GM19452 (cell line): ENCODE data around the gene PLEKHA1.

ENCODE experiments used
- ATAC-seq: cut with Tn5 transposase; IDR thresholded peaks from one replicate; pipeline ENCODE4 v1.9.1; 2021; ENCODE audit not compliant: unreplicated experiment

Gene PLEKHA1

DNA sequence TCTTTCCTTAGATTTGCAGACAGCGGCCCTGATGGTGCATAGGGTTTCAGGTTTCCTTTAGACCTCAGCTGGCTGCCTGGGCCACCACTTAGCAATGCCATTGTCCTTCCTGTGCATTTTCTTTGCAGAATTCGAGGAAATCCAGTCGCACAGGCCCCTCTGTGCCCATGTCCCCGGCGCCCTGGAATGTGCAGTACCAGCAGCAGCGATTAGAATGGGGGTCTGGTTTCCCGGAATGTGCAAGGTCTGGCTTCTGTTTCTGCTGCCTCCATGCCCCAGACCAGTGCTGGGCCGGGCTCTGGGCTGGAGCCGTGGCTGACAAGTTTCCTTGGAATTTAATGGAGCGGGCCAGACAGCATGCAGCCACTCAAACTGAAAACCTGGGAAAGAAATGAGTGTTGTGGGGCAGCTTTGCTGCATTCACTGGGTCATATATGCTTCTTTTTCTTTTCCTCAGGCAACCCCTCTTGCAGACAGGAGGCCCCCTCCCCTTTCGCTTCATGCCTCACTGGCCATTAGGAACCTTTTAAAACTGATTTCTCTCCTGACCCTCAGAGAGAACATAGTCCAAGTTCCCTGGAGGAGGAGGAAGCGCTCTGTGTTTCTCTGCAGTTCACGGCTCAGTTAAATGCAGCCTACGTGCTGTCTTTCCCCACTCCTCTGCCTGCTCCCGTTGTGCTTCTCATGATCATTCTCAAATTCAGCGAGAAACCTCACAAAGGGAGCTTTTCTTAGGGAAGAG lies 101.3 kb downstream of the PLEKHA1 start:
- ATAC-seq, result no peak

DNA sequence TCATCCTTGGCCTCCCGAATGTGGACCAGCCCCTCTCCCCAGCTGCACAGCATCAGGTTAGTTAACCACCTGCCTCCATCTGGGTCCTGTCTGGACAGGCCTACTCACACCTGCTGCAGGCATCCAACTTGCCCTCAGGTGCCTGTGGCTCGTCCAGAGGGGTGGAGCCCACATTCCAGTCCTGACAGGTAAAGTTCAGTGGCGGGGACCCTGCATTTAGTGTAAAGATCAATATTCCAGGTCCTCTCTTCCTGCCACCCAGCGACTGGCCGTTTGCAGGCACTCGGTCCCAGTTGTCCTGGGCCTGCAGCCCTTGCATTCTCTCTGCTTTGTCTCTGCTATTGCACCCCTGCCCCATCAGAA lies 101.8 kb downstream of the PLEKHA1 start:
- ATAC-seq, result no peak

DNA sequence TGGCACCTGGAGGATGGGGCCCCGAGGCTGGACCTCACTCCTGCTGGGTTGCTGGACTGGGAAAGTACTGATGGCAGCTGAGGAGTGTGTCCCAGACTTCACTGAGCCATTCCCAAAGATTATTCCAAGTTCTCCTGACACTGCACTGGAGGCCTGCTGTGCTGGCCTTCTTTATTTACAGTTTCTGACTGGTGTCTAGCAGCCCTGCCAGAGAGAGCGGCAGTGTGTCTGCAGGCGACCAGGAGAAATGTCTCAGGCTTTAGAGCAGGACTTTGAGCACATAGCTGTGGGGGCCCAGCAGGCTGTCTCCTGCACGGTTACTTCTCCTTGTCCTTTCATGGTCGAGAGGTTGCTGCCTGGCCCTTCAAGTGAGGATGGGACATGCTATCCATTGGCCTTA lies 102.9 kb downstream of the PLEKHA1 start:
- no peak for ATAC-seq

DNA sequence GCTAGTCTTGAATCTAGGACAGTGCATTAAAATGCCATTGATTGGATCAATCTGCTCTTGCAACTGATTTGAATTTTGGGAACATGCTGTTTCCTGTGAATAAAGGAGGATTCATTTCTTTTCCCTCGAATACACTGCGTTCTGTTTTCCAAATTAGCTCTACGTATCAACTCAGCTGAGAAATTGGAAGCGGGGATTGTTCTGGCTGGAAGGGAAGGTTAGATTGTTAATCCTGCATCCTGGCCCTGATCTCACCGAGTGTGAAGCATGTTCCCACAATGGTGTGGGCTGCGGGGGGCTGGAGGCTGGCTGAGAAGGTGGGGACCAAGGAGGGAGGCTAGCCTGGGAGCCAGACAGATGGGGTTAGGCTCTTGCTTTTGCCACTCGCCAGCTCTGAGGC lies 104.5 kb downstream of the PLEKHA1 start:
- no peak for ATAC-seq

DNA sequence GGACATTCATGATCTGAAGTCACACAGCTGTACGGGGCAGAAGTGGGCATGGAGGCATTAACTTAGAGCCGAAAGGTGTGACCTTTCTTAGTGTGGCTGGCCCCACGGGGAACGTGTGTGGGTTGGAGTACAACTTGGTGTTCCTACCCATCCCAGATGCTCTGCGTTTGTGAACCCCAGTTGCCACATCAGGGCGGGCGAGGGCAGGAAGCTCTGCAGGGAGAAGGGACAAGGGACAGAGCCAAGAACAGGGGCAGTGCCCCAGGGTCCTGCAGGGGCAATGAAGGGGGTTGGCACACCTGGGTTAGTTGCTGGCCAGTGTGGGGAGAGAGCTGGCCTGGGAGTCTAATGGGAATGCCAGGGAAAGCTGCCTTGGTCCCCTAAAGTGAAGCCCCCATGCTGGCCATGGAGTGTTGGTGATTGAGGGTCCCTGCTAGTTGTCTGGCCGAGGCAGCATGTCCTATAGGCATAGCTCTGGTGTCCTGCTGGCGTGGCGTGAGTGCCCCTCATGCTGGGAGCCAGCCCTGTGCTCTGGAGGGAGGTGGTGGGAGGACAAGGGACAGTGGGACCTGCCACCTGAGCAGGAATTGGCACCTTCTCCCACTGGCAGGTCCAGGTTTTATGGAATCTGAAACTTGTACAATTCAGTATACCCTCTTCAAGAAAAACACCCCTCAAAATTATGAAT lies 105.8 kb downstream of the PLEKHA1 start:
- ATAC-seq, result no peak

DNA sequence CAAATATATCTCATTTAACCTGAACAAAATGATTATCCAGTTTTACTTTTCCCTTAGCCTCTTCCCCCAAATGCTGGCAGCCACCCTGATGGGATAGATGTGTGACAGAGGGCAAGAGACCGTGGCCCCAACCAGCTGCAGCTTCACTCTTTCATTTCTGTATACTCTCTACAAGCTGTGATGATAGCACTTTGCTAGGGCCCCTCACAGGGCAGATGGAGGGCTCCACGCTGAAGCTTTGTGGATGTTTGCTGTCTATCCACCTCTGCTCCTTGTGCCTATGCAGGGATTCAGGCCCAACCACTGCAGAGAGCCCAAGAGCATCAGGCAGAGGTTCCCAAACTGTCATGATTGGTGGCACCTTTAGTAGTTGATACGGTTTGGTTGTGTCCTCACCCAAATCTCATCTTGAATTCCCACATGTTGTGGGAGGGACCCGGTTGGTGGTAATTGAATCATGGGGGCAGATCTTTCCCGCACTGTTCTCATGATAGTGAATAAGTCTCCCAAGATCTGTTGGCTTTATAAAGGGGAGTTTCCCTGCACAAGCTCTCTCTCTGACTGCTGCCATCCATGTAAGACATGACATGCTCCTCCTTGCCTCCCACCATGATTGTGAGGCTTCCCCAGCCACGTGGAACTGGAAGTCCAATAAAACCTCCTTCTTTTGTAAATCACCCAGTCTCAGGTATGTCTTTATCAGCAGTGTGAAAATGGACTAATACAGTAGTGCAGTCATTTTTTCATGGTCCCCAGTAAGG lies 107.0 kb downstream of the PLEKHA1 start:
- no peak for ATAC-seq
